A673 (cell line): ENCODE results near the gene ENTPD7.

Source experiments
- EZH2 ChIP-seq: fragments of 200-600 bp; sonication (generic); IDR thresholded peaks from 2 replicates; pipeline ENCODE4 v1.6.1; 2017; ENCODE audit warnings: borderline replicate concordance, low read depth, mild to moderate bottlenecking, mixed read lengths, antibody characterized with exemption, low read length; ENCODE audit not compliant: poor library complexity, severe bottlenecking
- TF ChIP-seq, protein P1 (sequence below): fragments of 300-800, 200-600 bp; sonication (generic); conservative IDR thresholded peaks from 2 replicates; pipeline ENCODE4 v1.5.1; 2017; ENCODE audit warnings: low read depth, mild to moderate bottlenecking, antibody characterized with exemption, low read length, moderate library complexity, mixed read lengths

DNA sequence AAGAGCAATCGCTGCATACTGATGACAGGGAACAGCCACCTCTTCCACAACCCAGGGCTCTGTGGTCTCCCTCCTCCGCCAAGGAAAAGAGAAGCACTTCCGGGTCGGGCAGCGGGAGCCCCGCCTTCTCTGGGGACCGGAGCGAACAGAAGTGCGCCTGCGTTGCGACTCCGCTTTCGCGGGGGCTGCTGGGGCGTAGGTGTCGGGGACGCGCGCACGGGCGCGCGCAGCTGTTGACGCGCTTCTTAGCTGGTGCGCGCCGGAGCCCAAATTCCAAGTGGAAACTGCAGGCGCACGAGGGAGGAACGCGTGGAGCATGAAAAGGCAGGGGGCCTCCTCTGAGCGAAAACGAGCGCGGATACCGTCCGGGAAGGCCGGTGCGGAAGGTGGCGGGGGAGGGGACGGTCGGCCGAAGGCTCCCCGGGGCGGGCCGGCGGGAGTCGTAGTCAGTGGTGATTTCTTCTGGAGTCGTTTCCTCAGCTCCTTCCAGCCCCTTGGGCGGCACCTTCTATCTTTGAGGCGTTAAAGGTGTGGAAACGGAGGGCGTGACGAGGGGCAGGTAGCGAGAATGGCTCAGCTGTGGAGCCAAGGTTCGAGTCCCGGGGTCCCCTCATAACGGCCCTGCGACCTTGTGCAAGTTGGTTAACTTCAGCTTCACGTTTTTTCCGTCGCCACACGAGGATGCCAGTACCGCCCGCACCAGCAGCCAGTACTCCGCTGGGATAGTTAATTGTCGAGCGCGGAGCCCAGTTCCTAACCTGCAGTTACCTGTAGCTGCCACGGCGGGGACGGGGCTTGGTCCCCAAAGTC lies 72.9 kb downstream of the ENTPD7 start, which contains the start of the genes COX15 and CUTC:
- TF ChIP-seq, protein P1, sequence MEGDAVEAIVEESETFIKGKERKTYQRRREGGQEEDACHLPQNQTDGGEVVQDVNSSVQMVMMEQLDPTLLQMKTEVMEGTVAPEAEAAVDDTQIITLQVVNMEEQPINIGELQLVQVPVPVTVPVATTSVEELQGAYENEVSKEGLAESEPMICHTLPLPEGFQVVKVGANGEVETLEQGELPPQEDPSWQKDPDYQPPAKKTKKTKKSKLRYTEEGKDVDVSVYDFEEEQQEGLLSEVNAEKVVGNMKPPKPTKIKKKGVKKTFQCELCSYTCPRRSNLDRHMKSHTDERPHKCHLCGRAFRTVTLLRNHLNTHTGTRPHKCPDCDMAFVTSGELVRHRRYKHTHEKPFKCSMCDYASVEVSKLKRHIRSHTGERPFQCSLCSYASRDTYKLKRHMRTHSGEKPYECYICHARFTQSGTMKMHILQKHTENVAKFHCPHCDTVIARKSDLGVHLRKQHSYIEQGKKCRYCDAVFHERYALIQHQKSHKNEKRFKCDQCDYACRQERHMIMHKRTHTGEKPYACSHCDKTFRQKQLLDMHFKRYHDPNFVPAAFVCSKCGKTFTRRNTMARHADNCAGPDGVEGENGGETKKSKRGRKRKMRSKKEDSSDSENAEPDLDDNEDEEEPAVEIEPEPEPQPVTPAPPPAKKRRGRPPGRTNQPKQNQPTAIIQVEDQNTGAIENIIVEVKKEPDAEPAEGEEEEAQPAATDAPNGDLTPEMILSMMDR, result peak; percentile 35
- TF ChIP-seq EZH2, result no peak
